ENCODE data around the gene HMX1.

GRCh38 chr4:8916906-8917305 is 45.3 kb upstream of the HMX1 start:
- no peak for TF ChIP-seq POLR2AphosphoS5 (IDR thresholded peaks at IDR 0.05)
- no peak for TF ChIP-seq CTCF (IDR thresholded peaks at IDR 0.05)
- TF ChIP-seq POLR2A (IDR thresholded peaks at IDR 0.05): no peak
